SIG-M5 (cell line): ENCODE data around the gene ZNF385B.

Experiments used
- DNase-seq: peaks from one replicate; lab custom pipeline; 2025; lab: John Stamatoyannopoulos, UW

The ZNF385B gene

GRCh38 chr2:179588486-179589145 lies 272.8 kb downstream of the ZNF385B start:
- DNase-seq: no peak

GRCh38 chr2:179584760-179585159 lies 276.7 kb downstream of the ZNF385B start:
- no peak for DNase-seq

- no peak for DNase-seq
Measured at GRCh38 chr2:179581605-179582004, 279.8 kb downstream of the ZNF385B start.

GRCh38 chr2:179580378-179581146 lies 280.9 kb downstream of the ZNF385B start:
- no peak for DNase-seq

GRCh38 chr2:179579800-179580199 lies 281.6 kb downstream of the ZNF385B start:
- no peak for DNase-seq

GRCh38 chr2:179578171-179578916 lies 283.1 kb downstream of the ZNF385B start:
- DNase-seq: no peak

- DNase-seq: no peak
Measured at GRCh38 chr2:179574061-179574519, 287.3 kb downstream of the ZNF385B start.

- no peak for DNase-seq
Measured at GRCh38 chr2:179572544-179572943, 288.9 kb downstream of the ZNF385B start.

- no peak for DNase-seq
Measured at GRCh38 chr2:179571721-179572120, 289.7 kb downstream of the ZNF385B start.

- DNase-seq: no peak
Measured at GRCh38 chr2:179571252-179571651, 290.2 kb downstream of the ZNF385B start.

GRCh38 chr2:179569831-179570233 lies 291.6 kb downstream of the ZNF385B start:
- DNase-seq: no peak

- DNase-seq: no peak
Measured at GRCh38 chr2:179565807-179566206, 295.6 kb downstream of the ZNF385B start.

GRCh38 chr2:179562330-179562885 lies 299.0 kb downstream of the ZNF385B start:
- no peak for DNase-seq

- DNase-seq: no peak
Measured at GRCh38 chr2:179561702-179562101, 299.7 kb downstream of the ZNF385B start.

- DNase-seq: no peak
Measured at GRCh38 chr2:179560257-179560735, 301.1 kb downstream of the ZNF385B start.

- no peak for DNase-seq
Measured at GRCh38 chr2:179559108-179559806, 302.2 kb downstream of the ZNF385B start.

- DNase-seq: no peak
Measured at GRCh38 chr2:179558010-179558934, 303.1 kb downstream of the ZNF385B start.

GRCh38 chr2:179556425-179556824 lies 305.0 kb downstream of the ZNF385B start:
- DNase-seq: no peak

GRCh38 chr2:179555691-179556283 lies 305.6 kb downstream of the ZNF385B start:
- DNase-seq: no peak
